Hematopoietic multipotent progenitor cell (in vitro differentiated cells): ENCODE data around the gene GAGE12F. TPM values are rescaled to one million over a fixed set of nuclear protein-coding genes. Genes with fewer than 3 reads are reported as not detected.
"Not testable (repeated sequence)": the region's sequence is repeated elsewhere in the genome, so short reads cannot be mapped to it uniquely, and the experiment has no call there.

ENCODE experiments used
- DNase-seq, 3 donors: peaks; one replicate each; pipeline ENCODE4 v3.0.0-alpha.2; 2011 to 2015; ENCODE audit warnings: low read depth in 2 of 3, low spot score in 2 of 3
- small RNA-seq: library from RNA; depleted of rRNA; stranded (forward); fragments of <200 nt; gene quantifications from one replicate; pipeline ENCODE3, GENCODE V24; 2012
- total RNA-seq: library from RNA; depleted of rRNA; stranded (reverse); fragments of >200 nt; gene quantifications from one replicate; pipeline ENCODE4 v1.2.3, GENCODE V29; 2012

GAGE12F gene
- total RNA-seq, result not detected

- DNase-seq, result not testable (repeated sequence)
Observed at GRCh38 chrX:49560542-49560941, at the start of gene GAGE12F. Gene GAGE12F (plus strand): TSS chrX:49560842. CDS start chrX:49561997, 1,155 bp downstream.

DNA sequence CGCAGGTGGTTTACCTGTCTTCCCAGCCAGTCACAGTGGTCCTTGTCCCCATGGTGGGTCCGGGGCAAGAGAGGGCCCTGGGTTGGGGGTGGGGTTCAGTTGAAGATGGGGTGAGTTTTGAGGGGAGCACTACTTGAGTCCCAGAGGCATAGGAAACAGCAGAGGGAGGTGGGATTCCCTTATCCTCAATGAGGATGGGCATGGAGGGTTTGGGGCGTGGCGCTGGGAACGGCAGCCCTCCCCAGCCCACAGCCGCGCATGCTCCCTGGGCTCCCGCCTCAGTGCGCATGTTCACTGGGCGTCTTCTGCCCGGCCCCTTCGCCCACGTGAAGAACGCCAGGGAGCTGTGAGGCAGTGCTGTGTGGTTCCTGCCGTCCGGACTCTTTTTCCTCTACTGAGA lies 28.8 kb upstream of the GAGE12F start, which contains the start of gene GAGE12C:
GAGE12C (plus strand) TSS at position 301 of the 400 bp plus-strand sequence. CDS start 1,155 bp downstream, outside the sequence.
- DNase-seq, result not testable (repeated sequence)

DNA sequence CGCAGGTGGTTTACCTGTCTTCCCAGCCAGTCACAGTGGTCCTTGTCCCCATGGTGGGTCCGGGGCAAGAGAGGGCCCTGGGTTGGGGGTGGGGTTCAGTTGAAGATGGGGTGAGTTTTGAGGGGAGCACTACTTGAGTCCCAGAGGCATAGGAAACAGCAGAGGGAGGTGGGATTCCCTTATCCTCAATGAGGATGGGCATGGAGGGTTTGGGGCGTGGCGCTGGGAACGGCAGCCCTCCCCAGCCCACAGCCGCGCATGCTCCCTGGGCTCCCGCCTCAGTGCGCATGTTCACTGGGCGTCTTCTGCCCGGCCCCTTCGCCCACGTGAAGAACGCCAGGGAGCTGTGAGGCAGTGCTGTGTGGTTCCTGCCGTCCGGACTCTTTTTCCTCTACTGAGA lies 19.2 kb upstream of the GAGE12F start, which contains the start of gene GAGE12D:
GAGE12D (plus strand) TSS at position 301 of the 400 bp plus-strand sequence. CDS start 1,155 bp downstream, outside the sequence.
- not testable (repeated sequence) for DNase-seq

- not testable (repeated sequence) for DNase-seq
Observed at GRCh38 chrX:49550989-49551388, 9.7 kb upstream of the GAGE12F start, which contains the start of gene GAGE12E. Gene GAGE12E (plus strand): TSS chrX:49551289. CDS start chrX:49552444, 1,155 bp downstream.

- DNase-seq, result not testable (repeated sequence)
Observed at GRCh38 chrX:49568728-49569127, 8.1 kb downstream of the GAGE12F start.

DNA sequence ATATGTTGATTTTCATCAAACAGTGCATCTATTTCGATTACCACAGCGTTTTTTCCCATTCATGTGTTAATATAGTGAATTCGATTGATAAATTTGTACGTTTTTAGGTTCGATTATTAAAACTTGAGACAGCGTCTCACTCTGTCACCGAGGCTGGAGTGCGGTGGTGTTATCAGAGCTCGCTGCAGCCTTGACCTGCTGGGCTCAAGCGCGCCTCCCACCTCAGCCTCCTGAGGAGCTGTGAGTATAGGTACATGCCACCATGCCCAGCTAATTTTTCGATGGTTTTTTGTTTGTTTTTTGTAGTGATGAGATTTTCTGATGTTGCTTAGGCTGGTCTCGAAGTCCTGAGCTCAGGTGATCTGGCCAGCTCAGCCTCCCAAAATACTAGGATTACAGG lies 8.5 kb downstream of the GAGE12F start:
- not testable (repeated sequence) for DNase-seq

GRCh38 chrX:49570100-49570499 lies 9.5 kb downstream of the GAGE12F start, which contains the start of gene GAGE12G:
Gene GAGE12G (plus strand): TSS chrX:49570400. CDS start chrX:49571555, 1,155 bp downstream.
- not testable (repeated sequence) for DNase-seq

- DNase-seq, result not testable (repeated sequence)
Observed at GRCh38 chrX:49579649-49580048, 19.0 kb downstream of the GAGE12F start, which contains the start of gene GAGE12H. Gene GAGE12H (plus strand): TSS chrX:49579949. CDS start chrX:49581104, 1,155 bp downstream.

- DNase-seq, result not testable (repeated sequence)
Observed at GRCh38 chrX:49589196-49589595, 28.6 kb downstream of the GAGE12F start, which contains the start of gene GAGE2A. Gene GAGE2A (plus strand): TSS chrX:49589496. CDS start chrX:49590651, 1,155 bp downstream.

- DNase-seq, result not testable (repeated sequence)
Observed at GRCh38 chrX:49589769-49590478, 29.3 kb downstream of the GAGE12F start.

GRCh38 chrX:49590488-49590887 lies 29.8 kb downstream of the GAGE12F start:
- not testable (repeated sequence) for DNase-seq

- not testable (repeated sequence) for DNase-seq
Observed at GRCh38 chrX:49598720-49599119, 38.1 kb downstream of the GAGE12F start, which contains the start of gene GAGE1. Gene GAGE1 (plus strand): TSS chrX:49599020. CDS start chrX:49600175, 1,155 bp downstream.

DNA sequence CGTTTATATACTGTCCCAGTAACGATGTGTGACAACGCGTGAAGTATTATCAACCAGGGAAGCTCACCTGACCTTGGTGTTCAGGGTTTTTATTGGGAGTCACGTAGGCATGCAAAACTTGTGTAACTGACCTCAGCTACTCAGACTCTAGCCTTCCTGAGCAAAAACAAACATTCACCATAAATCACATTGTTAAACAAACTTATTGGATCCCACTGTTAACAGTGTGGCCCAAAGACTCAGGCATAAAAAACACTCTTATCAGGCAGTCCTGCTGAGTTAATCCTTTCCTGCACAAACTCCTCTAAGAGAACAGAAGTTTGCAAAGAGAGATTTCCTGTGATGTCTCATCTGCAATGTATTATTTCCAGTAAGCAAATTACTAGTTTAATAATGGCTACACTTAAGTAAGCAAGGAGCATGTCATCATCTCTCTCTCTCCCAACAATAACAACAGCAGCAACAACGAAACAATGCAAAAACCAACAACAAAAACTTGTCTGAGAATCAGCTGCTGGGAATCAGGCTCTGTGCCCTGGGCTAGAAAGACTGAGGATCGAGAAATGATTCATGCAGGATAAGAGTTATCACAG lies 50.2 kb downstream of the GAGE12F start:
- DNase-seq, result no peak

Small RNA genes lying within 50 kb of the gene (small RNA-seq; reads per million reads assigned to genes)
- not detected for gene GAGE12B

Other genes with a start within 250 kb of the GAGE12F start
- gene GAGE12J, start 238.8 kb upstream of the GAGE12F start, total RNA-seq, result not detected
- not detected for gene GAGE13, start 229.3 kb upstream of the GAGE12F start, total RNA-seq
- gene GAGE12C, start 28.7 kb upstream of the GAGE12F start, total RNA-seq, result not detected
- gene GAGE12D, start 19.1 kb upstream of the GAGE12F start, total RNA-seq, result not detected
- not detected for gene GAGE12E, start 9.6 kb upstream of the GAGE12F start, total RNA-seq
- not detected for gene GAGE12G, start 9.6 kb downstream of the GAGE12F start, total RNA-seq
- not detected for gene GAGE12H, start 19.1 kb downstream of the GAGE12F start, total RNA-seq
- gene GAGE2A, start 28.7 kb downstream of the GAGE12F start, total RNA-seq, result not detected
- gene GAGE1, start 38.2 kb downstream of the GAGE12F start, total RNA-seq, result not detected
- gene PAGE1, start 135.1 kb downstream of the GAGE12F start, total RNA-seq, result not detected